HG03457 (cell line): ENCODE results near the gene OAF.
"Not testable (repeated sequence)": the region's sequence is repeated elsewhere in the genome, so short reads cannot be mapped to it uniquely, and the experiment has no call there.

ENCODE experiments used
- ATAC-seq: cut with Tn5 transposase; IDR thresholded peaks from one replicate; pipeline ENCODE4 v1.9.1; 2021; ENCODE audit warnings: moderate number of reproducible peaks; ENCODE audit not compliant: unreplicated experiment

OAF gene

GRCh38 chr11:120261931-120262330 is 51.1 kb downstream of the OAF start:
- no peak for ATAC-seq

DNA sequence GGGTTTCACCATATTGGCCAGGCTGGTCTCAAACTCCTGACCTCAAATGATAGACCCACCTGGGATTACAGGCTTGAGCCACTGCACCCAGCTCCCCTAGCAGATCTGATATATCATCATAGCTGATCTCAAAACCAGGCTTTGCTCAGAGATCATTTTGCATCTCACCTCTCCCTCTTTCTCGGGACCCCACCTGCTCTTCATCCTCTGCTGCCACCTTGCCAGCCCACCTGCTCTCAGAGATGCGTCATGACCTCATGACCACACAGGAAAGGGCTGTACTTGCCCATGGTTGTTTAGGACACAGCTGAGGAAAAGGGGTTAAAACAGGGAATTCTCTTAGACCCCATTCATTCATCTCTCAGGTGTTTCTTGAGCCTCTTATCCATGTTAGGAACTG is 56.5 kb downstream of the OAF start:
- no peak for ATAC-seq

GRCh38 chr11:120268686-120269085 is 57.9 kb downstream of the OAF start:
- no peak for ATAC-seq

- ATAC-seq, result no peak
Observed at GRCh38 chr11:120270386-120270785, 59.6 kb downstream of the OAF start.

DNA sequence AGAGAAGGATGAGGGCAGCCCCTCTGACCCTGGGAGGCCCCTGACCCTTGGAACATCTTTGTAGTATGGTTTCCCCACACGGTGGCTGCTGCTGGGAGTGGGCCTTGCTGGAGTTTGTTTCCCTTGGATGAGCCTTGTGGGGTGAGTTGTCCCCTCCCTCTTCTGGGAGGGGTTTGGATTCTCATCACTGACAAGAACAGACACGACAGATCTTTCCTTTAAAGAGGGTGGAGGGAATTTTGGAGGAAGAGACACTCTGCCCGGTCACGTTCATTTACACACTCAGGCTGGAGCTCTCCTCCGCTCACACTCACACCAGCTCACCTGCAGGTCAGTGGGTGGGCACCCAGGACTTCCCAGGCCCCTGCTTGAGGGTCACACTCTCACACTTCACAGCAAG is 60.8 kb downstream of the OAF start:
- ATAC-seq, result no peak

DNA sequence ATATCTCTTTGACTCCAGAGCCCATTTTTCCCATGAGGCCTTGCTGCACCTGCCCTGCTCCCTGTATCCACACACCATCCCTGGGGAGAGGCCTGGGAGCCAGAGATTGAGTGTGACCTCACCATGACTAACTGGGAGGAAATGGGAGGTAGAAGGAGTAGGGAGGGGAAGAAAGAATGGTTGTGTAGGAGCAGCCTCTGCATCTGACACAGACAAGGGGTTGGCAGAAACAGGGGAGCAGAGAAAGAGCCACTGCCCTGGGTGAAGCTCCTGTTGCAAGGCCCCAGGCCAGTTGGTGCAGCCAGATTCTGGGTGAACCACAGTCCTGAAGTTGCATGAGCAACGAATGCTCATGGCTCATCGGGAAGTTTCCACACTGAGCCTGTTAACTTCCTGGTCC is 61.5 kb downstream of the OAF start:
- ATAC-seq, result no peak

DNA sequence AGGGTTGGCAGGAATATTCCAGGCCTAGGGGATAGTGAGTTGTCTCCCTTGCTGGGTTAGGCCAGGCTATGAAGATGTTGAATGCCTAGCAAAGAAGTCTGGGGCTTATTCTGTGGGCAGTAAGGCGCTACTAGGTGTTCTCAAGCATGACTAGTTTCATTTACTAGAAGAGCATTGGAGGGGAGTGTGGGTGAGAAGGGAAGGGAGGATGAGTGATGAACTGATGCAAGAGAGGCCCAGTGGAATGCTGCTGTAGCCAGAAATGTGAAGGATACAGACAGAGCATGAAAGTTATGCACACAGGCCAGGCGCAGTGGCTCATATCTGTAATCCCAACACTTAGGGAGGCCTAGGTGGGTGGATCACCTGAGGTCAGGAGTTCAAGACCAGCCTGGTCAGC is 62.6 kb downstream of the OAF start:
- ATAC-seq, result no peak

DNA sequence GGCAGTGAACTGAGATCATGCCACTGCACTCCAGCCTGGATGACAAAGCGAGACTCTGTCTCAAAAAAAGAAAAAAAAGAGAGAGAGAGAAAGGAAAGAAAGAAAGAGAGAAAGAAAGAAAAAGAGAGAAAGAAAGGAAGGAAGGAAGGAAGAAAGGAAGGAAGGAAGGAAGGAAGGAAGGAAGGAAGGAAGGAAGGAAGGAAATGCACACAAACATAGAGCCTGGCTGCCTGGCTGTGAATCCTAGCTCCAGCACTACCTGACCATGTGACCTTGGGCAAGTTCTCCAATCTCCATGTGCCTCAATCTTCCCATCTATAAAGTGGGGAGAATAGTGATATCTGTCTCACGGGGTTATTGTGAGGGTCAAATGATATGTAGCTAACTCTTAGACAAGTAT is 63.1 kb downstream of the OAF start:
- not testable (repeated sequence) for ATAC-seq

DNA sequence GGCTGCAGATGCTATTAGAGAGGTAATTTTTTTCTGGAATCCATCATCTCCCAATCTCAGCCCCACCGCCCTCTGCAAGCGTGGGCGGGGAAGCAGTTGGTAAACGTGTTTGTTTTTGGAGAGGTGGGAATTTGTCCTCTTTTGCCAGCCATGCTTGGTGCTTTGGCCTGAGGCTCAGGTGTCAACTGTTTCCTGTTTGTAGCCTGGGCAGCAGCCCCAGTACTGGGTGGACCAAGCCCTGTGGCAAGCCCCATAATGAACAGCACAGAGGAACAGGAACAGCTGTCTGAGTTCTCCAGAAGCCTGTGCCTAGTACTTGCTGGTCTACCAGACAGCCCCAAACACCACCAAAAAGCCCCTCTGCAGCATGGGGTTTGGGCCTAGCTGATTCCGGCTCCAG is 68.7 kb downstream of the OAF start:
- no peak for ATAC-seq
